GM23338 (cell line): ENCODE measurements around the gene NDUFAF8. TPM values are rescaled to one million over a fixed set of nuclear protein-coding genes. Genes with fewer than 3 reads are reported as not detected.

ENCODE experiments used
- ATAC-seq: fragments of 200-7000 bp; cut with Tn5 transposase; 3 replicates; pipeline ENCODE4 v1.9.1; 2020
- DNase-seq: peaks from one replicate; pipeline ENCODE4 v3.0.0-alpha.2; 2015; ENCODE audit warnings: low spot score
- H2AFZ ChIP-seq: fragments of 200-600 bp; sonication (generic); 2 replicates; pipeline ENCODE4 v1.8.0; 2016; ENCODE audit warnings: antibody characterized with exemption, mild to moderate bottlenecking, moderate library complexity
- H3F3A ChIP-seq: fragments of 200-600 bp; sonication (generic); replicated peaks from 2 replicates; pipeline ENCODE4 v1.8.0; 2017; ENCODE audit warnings: antibody characterized with exemption, mixed run types, low read depth
- H3K27ac ChIP-seq: fragments of 200-600 bp; sonication (generic); 2 replicates; pipeline ENCODE4 v1.6.1; 2016; ENCODE audit warnings: low read depth
- H3K27me3 ChIP-seq: fragments of 200-600 bp; sonication (generic); 2 replicates; pipeline ENCODE4 v1.8.0; 2016; ENCODE audit warnings: mild to moderate bottlenecking, mixed run types, moderate library complexity; ENCODE audit not compliant: insufficient read depth
- H3K36me3 ChIP-seq: fragments of 200-600 bp; sonication (generic); 2 replicates; pipeline ENCODE4 v1.8.0; 2016; ENCODE audit warnings: mild to moderate bottlenecking; ENCODE audit not compliant: insufficient read depth
- H3K4me1 ChIP-seq: fragments of 200-600 bp; sonication (generic); 2 replicates; pipeline ENCODE4 v1.8.0; 2016; ENCODE audit warnings: mild to moderate bottlenecking, moderate library complexity; ENCODE audit not compliant: insufficient read depth
- H3K4me2 ChIP-seq: fragments of 200-600 bp; sonication (generic); 2 replicates; pipeline ENCODE4 v1.7.1; 2017; ENCODE audit warnings: mixed run types
- H3K4me3 ChIP-seq: fragments of 200-600 bp; sonication (generic); 2 replicates; pipeline ENCODE4 v1.6.1; 2016; ENCODE audit warnings: mixed run types
- H3K79me2 ChIP-seq: fragments of 200-600 bp; sonication (generic); replicated peaks from 2 replicates; pipeline ENCODE4 v1.8.0; 2017; ENCODE audit warnings: mild to moderate bottlenecking; ENCODE audit not compliant: insufficient read depth
- H3K9me2 ChIP-seq: fragments of 200-600 bp; sonication (generic); 2 replicates; pipeline ENCODE4 v1.8.0; 2017; ENCODE audit not compliant: insufficient read depth
- H4K20me1 ChIP-seq: fragments of 200-600 bp; sonication (generic); replicated peaks from 2 replicates; pipeline ENCODE4 v1.8.0; 2017; ENCODE audit warnings: mild to moderate bottlenecking; ENCODE audit not compliant: insufficient read depth
- H3K27ac Mint-ChIP-seq: 2 replicates; pipeline ENCODE4 v1.8.0; 2020; ENCODE audit warnings: inconsistent platforms, mild to moderate bottlenecking, moderate library complexity, mixed read lengths
- H3K27me3 Mint-ChIP-seq: 3 replicates; pipeline ENCODE4 v1.8.0; 2022; ENCODE audit warnings: low read depth, mild to moderate bottlenecking, moderate library complexity, mixed read lengths, inconsistent platforms; ENCODE audit not compliant: insufficient read depth, poor library complexity
- H3K36me3 Mint-ChIP-seq: 3 replicates; pipeline ENCODE4 v1.8.0; 2021; ENCODE audit warnings: low read depth, mild to moderate bottlenecking, inconsistent platforms, moderate library complexity, mixed read lengths
- H3K4me1 Mint-ChIP-seq: 3 replicates; pipeline ENCODE4 v1.8.0; 2020; ENCODE audit warnings: mild to moderate bottlenecking, inconsistent platforms, mixed read lengths
- H3K4me3 Mint-ChIP-seq: 3 replicates; pipeline ENCODE4 v1.8.0; 2021; ENCODE audit warnings: moderate library complexity, mild to moderate bottlenecking, inconsistent platforms, mixed read lengths
- H3K9me3 Mint-ChIP-seq: 3 replicates; pipeline ENCODE4 v1.8.0; 2020; ENCODE audit warnings: moderate library complexity, mild to moderate bottlenecking, inconsistent platforms, mixed read lengths
- NANOG ChIP-seq: IDR thresholded peaks from 2 replicates; pipeline ENCODE4 v1.6.1; 2016; ENCODE audit warnings: antibody characterized with exemption, borderline replicate concordance
- REST ChIP-seq: IDR thresholded peaks from one replicate; pipeline ENCODE4 v1.6.1; 2018; ENCODE audit warnings: antibody characterized with exemption; ENCODE audit not compliant: unreplicated experiment
- ZNF114 ChIP-seq: fragments of 250-450 bp; sonication (Bioruptor Pico); IDR thresholded peaks from 2 replicates; pipeline ENCODE4 v1.5.0; 2020; ENCODE audit warnings: mild to moderate bottlenecking, moderate library complexity
- ZNF331 ChIP-seq: fragments of 250-450 bp; sonication (Bioruptor Pico); IDR thresholded peaks from 2 replicates; pipeline ENCODE4 v1.5.0; 2020; ENCODE audit warnings: low read depth, mild to moderate bottlenecking, moderate library complexity
- ZNF462 ChIP-seq: fragments of 250-450 bp; sonication (Bioruptor Pico); IDR thresholded peaks from 2 replicates; pipeline ENCODE4 v1.5.0; 2020; ENCODE audit warnings: mild to moderate bottlenecking, moderate library complexity
- polyA plus RNA-seq: library from polyadenylated mRNA; unstranded; fragments of >200 nt; fragmentation: Nextera tagmentation; extraction: Ambion mirVana; gene quantifications from 2 replicates; pipeline ENCODE4 v1.2.1, GENCODE V29; 2016
- total RNA-seq: library from RNA; depleted of rRNA; stranded (reverse); fragments of >200 nt; shearing (Covaris generic); gene quantifications from 2 replicates; pipeline ENCODE4 v1.2.3, GENCODE V29; 2014

The NDUFAF8 gene
- total and polyA plus RNA-seq, 2 experiments from 2014 or later, result 21.5 to 156 TPM

- no peaks in the 10 kb centered on the region for H3K9me3 Mint-ChIP-seq
- Histone ChIP-seq H2AFZ (no peak overlapping the region), H3F3A (no peaks in the 10 kb centered on the region), H4K20me1 (no peaks in the 10 kb centered on the region; the same call in 1 of the 2 replicates), H3K4me3 (no peak overlapping the region), H3K4me1 (no peaks in the 10 kb centered on the region), H3K79me2 (peaks cover 3% of the 10 kb centered on the region; the same call in 1 of the 2 replicates), H3K9me2 (no peaks in the 10 kb centered on the region), H3K27me3 (no peaks in the 10 kb centered on the region), H3K27ac (no peak overlapping the region), H3K36me3 (no peaks in the 10 kb centered on the region; the same call in 1 of the 2 replicates), H3K4me2 (no peak overlapping the region)
- peaks cover 4% of the 10 kb centered on the region for H3K27me3 Mint-ChIP-seq
- no peak for DNase-seq
- TF ChIP-seq NANOG (no peak), REST (no peak), ZNF114 (CRISPR knock-in tag) (no peak), ZNF331 (no peak), ZNF462 (no peak)
- peaks cover 10% of the 10 kb centered on the region for H3K36me3 Mint-ChIP-seq
- no peak for ATAC-seq
- H3K4me3 Mint-ChIP-seq, result no peak overlapping the region
- H3K4me1 Mint-ChIP-seq, result no peaks in the 10 kb centered on the region
- H3K27ac Mint-ChIP-seq, result no peak overlapping the region
These were observed 40.5 kb downstream of the NDUFAF8 start for GRCh38 chr17:81279278-81280275.
